Left lung (tissue), 10 donors: ENCODE data around the gene SEPTIN8. TPM values are rescaled to one million over a fixed set of nuclear protein-coding genes. Genes with fewer than 3 reads are reported as not detected.

Experiments used
- ATAC-seq: fragments of 200-7000 bp; cut with Tn5 transposase; one replicate; pipeline ENCODE4 v1.9.1; 2020; ENCODE audit warnings: moderate library complexity
- DNase-seq, 4 donors: peaks; one replicate each; pipeline ENCODE4 v3.0.0-alpha.2; 2013 to 2020
- H3K27ac ChIP-seq, 2 donors: fragments of 200-600 bp; sonication (generic) in 1 of 2; one replicate each; pipeline versions ENCODE4 v1.5.0 to v1.8.0; 2020 to 2021
- H3K27me3 ChIP-seq, 2 donors: fragments of 200-600 bp; sonication (generic) in 1 of 2; one replicate each; pipeline versions ENCODE4 v1.5.0 to v1.8.0; 2020 to 2021
- H3K36me3 ChIP-seq, 2 donors: fragments of 200-600 bp; sonication (generic) in 1 of 2; one replicate each; pipeline versions ENCODE4 v1.5.0 to v1.8.0; 2020 to 2021
- H3K4me1 ChIP-seq, 2 donors: fragments of 200-600 bp; one replicate each; pipeline ENCODE4 v1.8.0; 2021
- H3K4me3 ChIP-seq, 2 donors: fragments of 200-600 bp; sonication (generic) in 1 of 2; one replicate each; pipeline versions ENCODE4 v1.5.0 to v1.8.0; 2020 to 2021; ENCODE audit warnings: mild to moderate bottlenecking in 1 of 2
- H3K9me3 ChIP-seq, 2 donors: fragments of 200-600 bp; sonication (generic) in 1 of 2; one replicate each; pipeline versions ENCODE4 v1.5.0 to v1.8.0; 2020 to 2021
- CTCF ChIP-seq, 2 donors: fragments of 200-600 bp; sonication (generic) in 1 of 2; IDR thresholded peaks; one replicate each; pipeline versions ENCODE4 v1.5.0 to v1.8.0; 2021; ENCODE audit warnings: antibody characterized with exemption in 2 of 2
- intact Hi-C, 2 donors: fragments of 100-400 bp; cut with DNase I; formaldehyde crosslinking; loops; one replicate each; pipeline versions ENCODE4 v1.11.2 to v1.14.2; 2022
- polyA plus RNA-seq, 6 donors: library from polyadenylated mRNA; unstranded; fragments of 120-200 nt; gene quantifications; one replicate each; pipeline ENCODE4 v1.2.1, GENCODE V29; 2013; ENCODE audit not compliant: insufficient read length in 6 of 6
- total RNA-seq, 2 donors: library from RNA; stranded (reverse); fragmentation: NEBNext Ultra II Directional; extraction: Animal tissue kit (Norgen Biotek cat#: 25700); gene quantifications; one replicate each; pipeline ENCODE4 v1.2.1, GENCODE V29; 2021
- donor health status: DM: no; HTN: yes; CAD: no.
- donor health status: DM: no; HTN: no; CAD: no.

The SEPTIN8 gene
- total and polyA plus RNA-seq, 8 donors, result 38.8 to 73.8 (median 60.5) TPM

DNA sequence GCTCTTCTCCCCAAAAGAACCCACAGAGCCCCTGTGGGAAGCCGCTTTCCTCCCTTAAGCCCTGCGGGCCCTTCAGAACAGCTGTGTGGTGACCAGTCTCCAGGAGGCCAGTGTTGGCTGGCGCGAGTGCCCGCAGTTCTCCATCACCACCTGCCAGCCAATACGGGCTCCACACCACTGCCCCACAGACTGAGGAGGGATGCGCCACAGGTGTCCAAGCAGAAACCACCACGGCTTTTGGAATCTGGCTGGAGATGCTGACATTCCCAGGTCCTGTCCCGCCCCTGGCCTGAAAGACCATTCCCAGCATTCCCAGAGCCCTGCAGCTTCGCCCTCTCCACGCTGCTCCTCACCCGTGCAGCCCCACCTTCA is 17.0 kb downstream of the SEPTIN8 start:
- ATAC-seq (no peak), DNase-seq (no peak)
- intact Hi-C loops, result no loop called here
- H3K36me3 ChIP-seq, result peaks cover 0 to 74% of the 10 kb centered on the region in 2 donors
- H3K27ac ChIP-seq, result no peak overlapping the region
- H3K4me1 ChIP-seq, result no peaks in the 10 kb centered on the region
- no peaks in the 10 kb centered on the region for H3K9me3 ChIP-seq
- H3K4me3 ChIP-seq, result no peak overlapping the region
- no peak for TF ChIP-seq CTCF (IDR thresholded peaks at IDR 0.05)
- H3K27me3 ChIP-seq, result no peaks in the 10 kb centered on the region

GRCh38 chr5:132759114-132760048 is 17.7 kb downstream of the SEPTIN8 start:
- H3K4me1 ChIP-seq, result no peaks in the 10 kb centered on the region
- H3K27ac ChIP-seq, result no peak overlapping the region
- no peak for ATAC-seq
- peaks cover 0 to 68% of the 10 kb centered on the region in 2 donors for H3K36me3 ChIP-seq
- intact Hi-C loops, result no loop called here
- DNase-seq, result no peak
- H3K9me3 ChIP-seq, result no peaks in the 10 kb centered on the region
- H3K27me3 ChIP-seq, result no peaks in the 10 kb centered on the region
- no peak overlapping the region for H3K4me3 ChIP-seq
- no peak for TF ChIP-seq CTCF (IDR thresholded peaks at IDR 0.05)

DNA sequence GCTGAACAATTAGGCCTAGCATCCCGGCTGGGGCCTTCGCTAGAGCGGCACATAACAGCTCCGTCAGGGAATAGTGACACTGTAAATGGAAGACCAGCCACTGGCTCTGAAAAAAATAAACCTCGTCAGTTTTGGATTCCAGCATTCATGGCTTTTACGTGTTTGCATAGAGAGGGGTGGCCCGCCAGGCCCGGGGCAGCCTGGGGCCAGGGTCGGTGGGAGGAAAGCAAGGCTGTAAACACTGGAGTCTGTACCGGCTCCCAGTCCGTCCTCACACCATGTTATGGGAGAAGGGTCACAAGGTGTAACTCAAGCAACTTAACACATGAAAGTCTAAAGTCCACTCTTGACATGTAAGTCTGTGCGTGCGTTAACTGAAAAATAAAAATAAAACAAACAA is 18.6 kb downstream of the SEPTIN8 start:
- no peak overlapping the region for H3K27ac ChIP-seq
- DNase-seq (no peak), ATAC-seq (no peak)
- H3K4me3 ChIP-seq, result no peak overlapping the region
- no peak for TF ChIP-seq CTCF (IDR thresholded peaks at IDR 0.05)
- H3K4me1 ChIP-seq, result no peaks in the 10 kb centered on the region
- no peaks in the 10 kb centered on the region for H3K27me3 ChIP-seq
- peaks cover 0 to 59% of the 10 kb centered on the region in 2 donors for H3K36me3 ChIP-seq
- intact Hi-C loops, result no loop called here
- no peaks in the 10 kb centered on the region for H3K9me3 ChIP-seq

DNA sequence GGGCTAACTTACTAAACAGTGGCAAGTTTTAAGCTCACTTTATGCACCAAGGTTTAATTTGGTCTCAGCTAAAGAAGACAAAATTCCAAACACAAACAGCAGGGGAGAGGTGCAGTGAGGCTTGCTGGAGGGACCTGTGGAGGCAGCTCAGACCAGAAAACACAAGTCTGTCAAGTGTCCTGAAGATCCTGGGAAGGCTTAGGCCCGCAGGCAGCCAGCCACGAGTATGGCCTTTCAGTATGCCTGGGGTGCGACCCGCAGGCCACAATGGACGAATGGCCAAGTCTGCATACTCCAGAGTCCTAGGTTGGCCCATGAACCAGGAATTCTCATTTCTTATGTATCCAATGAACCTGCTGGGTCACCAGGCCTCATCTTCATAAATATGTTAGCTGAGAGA is 20.5 kb downstream of the SEPTIN8 start:
- no peak for DNase-seq
- no peak overlapping the region for H3K4me3 ChIP-seq
- no peaks in the 10 kb centered on the region for H3K4me1 ChIP-seq
- intact Hi-C loops, result no loop called here
- no peaks in the 10 kb centered on the region for H3K27me3 ChIP-seq
- no peak overlapping the region for H3K27ac ChIP-seq
- ATAC-seq, result no peak
- no peak for TF ChIP-seq CTCF (IDR thresholded peaks at IDR 0.05)
- peaks cover 0 to 40% of the 10 kb centered on the region in 2 donors for H3K36me3 ChIP-seq
- no peaks in the 10 kb centered on the region for H3K9me3 ChIP-seq

DNA sequence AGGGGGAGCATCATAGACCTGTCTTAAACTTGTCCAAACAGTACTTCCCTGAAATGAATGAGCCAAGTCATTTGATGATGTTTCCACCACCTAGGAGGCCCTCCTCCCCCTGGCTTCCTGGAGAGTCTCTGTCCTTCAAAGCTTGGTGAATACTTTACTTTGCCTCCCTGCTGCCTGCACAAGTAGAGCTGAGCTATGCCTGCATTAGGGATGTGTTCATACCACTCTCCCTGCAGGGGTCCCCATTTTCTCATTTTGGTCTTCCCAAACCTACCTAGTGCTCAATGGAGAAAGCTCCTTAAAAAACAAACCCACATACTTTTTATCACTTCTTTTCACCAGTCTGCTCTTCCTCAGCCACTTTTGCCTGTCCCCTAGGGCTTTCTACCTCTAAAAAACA is 22.1 kb downstream of the SEPTIN8 start:
- H3K27ac ChIP-seq, result no peak overlapping the region
- H3K27me3 ChIP-seq, result no peaks in the 10 kb centered on the region
- H3K4me3 ChIP-seq, result no peak overlapping the region
- peaks cover 0 to 24% of the 10 kb centered on the region in 2 donors for H3K36me3 ChIP-seq
- H3K4me1 ChIP-seq, result no peaks in the 10 kb centered on the region
- no peaks in the 10 kb centered on the region for H3K9me3 ChIP-seq
- ATAC-seq, result no peak
- no peak for DNase-seq
- no peak for TF ChIP-seq CTCF (IDR thresholded peaks at IDR 0.05)
- intact Hi-C loops, result no loop called here
